Transverse colon (tissue), 4 donors: Measurements from ENCODE around the gene GRID2IP.

Source experiments
- CTCF ChIP-seq, 5 experiments: fragments of 200-600 bp in 3 of 5; fragments of 450-650 bp in 2 of 5; sonication (generic) in 3 of 5; IDR thresholded peaks; 1 replicate in 2 of 5; 2 replicates in 3 of 5; pipeline ENCODE4 v1.5.1; 2016 to 2017; ENCODE audit warnings: antibody characterized with exemption in 5 of 5, inconsistent platforms in 3 of 5, mild to moderate bottlenecking in 2 of 5, moderate library complexity in 1 of 5
- EP300 ChIP-seq: sonication (generic); formaldehyde crosslinking; IDR thresholded peaks from one replicate; pipeline ENCODE4 v1.6.1; 2017; ENCODE audit warnings: antibody characterized with exemption, low read depth
- POLR2A ChIP-seq: fragments of 450-650 bp; IDR thresholded peaks from one replicate; pipeline ENCODE4 v1.6.1; 2016; ENCODE audit warnings: antibody characterized with exemption, mild to moderate bottlenecking, moderate library complexity
- POLR2AphosphoS5 ChIP-seq, 3 donors: sonication (generic); formaldehyde crosslinking; IDR thresholded peaks; one replicate each; pipeline ENCODE4 v1.6.1; 2016; ENCODE audit warnings: antibody characterized with exemption in 3 of 3

DNA sequence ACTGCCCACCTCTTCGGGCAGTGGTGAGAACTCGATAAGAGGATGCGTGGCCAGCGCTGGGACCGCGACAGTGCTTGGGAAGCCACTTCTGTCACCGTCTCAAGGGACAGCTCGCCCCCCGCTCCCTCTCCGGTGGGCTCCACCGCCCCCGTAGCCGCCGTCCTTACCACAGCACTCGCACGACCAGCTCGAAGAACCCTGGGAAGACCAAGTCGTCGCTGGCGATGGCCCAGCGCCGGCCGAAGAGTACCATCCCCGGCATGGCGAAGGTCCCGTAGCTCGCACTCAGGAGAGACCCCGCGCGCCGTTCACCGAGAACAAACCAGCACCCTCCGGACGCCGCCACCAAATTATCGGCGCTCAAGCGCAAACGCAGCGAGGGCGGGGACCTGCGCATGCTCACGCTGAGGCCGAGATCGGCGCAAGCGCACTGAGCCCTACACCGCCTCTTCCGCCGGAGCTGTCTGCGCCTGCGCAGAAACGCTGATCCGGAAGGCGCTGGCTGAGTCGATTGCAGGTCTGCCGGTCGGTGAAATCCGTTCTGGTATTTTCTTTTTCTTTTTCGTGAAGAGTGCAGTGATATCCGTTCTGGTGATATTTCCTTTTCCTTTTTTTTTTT is 103.6 kb downstream of the GRID2IP start, which contains the start of gene DAGLB:
- TF ChIP-seq CTCF (IDR thresholded peaks at IDR 0.05) (no peak), POLR2A (peak; percentile 87), POLR2AphosphoS5 (IDR thresholded peaks at IDR 0.05) (peak; percentile 92 to 95 (median 94)), EP300 (no peak)
